ENCODE data around the gene DBNDD2. TPM values are rescaled to one million over a fixed set of nuclear protein-coding genes. Genes with fewer than 3 reads are reported as not detected.

DBNDD2 gene
- total RNA-seq, 1 experiment from 2014 or later, result 3.8 TPM

DNA sequence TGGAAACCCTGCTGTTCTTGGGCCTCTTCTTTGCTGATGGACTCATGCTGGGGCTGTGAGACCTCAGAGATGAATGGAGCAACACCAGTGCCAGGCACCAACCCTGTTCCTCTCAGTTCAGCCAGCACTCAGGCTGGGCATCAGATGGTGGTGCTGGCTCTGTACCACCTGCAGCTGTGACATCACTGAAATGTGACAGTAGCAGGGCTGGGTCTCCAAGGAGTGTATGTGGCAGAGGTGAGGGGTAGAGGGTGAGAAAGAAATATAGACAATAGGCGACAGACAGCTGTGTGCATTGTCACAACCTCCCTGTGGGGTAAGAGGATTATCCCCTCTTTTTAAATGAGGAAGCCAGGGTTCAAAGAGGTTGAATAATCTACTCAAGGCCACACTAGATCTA, 29.9 kb upstream of the DBNDD2 start, which contains the start of gene TP53TG5:
TP53TG5 (minus strand) TSS at position 135 of the 400 bp plus-strand sequence; CDS start at position 46, 89 bp downstream.
- no peak for DNase-seq (ENCODE audit: low spot score)

DNA sequence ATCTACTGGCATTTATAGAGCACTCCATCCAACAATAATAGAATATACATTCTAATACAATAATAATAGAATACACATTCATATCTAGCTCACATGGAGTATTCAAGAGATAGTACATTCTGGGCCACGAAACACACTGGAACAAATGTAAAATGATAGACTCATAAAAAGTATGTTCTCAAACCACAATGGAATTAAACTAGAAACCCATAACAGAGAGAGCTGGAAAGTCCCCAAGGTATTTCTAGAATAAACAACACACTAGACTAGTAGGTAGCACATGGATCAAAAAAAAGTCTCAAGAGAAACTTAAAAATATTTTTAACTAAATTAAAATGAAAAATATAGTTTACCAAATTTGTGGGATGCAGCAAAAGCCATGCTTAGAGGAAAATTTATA, 20.8 kb upstream of the DBNDD2 start:
- no peak for DNase-seq (ENCODE audit: low spot score)

DNA sequence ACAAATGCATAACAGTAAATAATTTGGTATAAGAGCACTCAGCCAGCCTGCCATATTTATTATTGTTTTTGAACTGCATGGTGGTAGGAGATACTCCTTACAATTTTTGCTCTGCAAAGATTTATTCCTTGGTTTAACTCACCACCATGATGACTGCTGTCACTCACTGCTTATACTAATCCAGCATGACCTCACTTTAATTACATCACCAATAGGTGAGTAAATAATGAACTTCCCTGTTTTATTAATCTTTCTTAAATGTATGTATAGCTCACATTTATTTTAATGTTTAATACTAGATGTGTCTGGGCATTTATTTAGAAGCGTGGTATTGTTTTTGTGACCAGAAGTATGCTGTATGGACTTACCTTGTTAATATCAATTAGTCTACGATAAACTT, 17.2 kb upstream of the DBNDD2 start:
- no peak for DNase-seq (ENCODE audit: low spot score)

DNA sequence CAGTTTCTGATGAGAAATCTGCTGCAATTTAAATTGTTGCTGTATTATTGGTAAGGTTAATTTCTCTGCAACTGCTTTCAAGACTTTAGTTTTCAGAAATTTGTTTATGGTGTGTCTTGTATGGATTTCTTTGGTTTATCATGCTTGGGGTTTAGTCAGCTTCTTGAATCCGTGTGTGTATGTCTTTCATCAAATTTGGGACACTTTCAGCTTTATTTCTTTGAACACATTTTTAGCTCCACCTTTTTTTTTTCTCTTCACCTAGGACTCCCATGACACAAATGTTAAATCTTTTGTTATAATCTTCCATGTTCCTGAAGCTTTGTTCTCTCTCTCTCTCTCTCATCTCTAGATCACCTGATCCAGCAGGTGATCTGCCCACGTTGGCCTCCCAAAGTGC, 16.5 kb upstream of the DBNDD2 start:
- DNase-seq (ENCODE audit: low spot score), result no peak

DNA sequence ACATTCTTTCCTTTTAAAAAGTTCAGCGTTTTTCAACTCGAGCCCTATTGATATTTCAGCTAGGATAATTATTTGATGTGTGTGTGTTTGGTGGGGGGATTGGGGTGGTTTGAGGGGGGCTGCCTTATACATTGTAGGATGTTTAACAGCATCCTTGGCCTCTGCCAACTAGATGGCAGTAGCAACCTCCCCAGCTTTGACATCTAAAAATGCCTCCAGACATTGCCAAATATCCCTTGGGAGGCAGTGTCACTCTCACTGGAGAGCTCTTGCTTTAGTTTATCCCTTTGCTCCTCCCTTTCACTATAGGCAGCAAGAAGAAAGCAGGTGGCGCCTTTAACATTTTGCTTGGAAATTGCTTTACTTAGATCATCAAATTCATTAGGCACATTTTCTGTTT, 15.4 kb upstream of the DBNDD2 start:
- no peak for DNase-seq (ENCODE audit: low spot score)

DNA sequence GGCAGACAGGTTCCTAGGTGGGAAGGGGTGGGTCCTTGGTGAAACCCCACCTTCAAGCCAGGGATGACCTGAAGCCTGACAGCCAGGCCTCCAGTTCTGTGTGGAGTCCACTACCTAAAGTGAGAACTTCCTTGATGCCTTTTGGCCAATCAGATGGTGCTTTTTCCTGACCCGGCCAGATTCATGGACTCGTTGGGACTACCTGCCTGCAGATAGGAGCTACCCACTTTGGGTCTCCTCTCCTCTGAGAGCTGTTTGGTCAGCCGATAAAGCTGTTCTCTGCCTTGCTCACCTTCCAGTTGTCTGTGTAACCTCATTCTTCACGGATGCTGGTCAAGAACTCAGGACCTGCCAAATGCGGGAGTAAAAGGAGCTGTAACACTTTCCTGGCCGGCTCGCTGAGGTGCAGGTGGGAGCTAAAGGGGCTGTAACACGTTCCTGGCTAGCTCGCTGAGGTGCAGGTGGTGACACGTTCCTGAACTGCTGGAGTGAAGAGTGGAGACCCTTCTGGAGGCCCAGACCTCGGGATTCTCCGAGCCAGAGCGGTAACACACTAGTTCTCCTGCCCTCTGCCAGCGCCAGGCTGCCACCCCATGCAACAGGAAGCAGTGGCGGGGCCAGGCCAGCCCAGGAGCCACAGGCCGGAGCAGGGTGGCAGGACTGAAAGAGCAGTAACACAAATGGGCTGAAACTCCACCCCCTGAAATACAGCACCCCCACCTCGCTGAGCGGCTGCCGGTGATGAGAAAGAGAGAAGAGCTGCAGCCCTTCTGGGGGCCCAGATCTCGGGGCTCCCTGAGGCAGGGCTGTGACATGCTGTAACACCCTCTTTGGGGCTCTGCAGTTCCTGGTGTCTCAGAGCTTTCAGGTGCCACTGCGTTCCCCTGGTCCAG, 13.6 kb upstream of the DBNDD2 start:
- no peak for DNase-seq (ENCODE audit: low spot score)

DNA sequence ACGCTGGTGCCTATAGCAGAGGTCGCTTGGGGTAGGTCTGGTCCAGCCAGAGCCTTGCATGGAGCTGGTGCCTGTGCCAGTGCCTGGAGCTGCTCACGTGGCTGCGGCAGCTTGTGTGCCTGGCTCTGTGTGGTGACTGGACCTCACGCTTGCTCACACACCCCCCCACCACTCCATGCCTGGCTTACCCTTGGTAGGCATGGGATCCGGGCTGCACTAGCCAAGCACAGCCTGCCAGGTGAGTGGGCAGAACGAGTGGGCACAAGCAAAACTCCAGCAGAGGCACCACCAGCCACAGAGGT, 13.0 kb upstream of the DBNDD2 start:
- no peak for DNase-seq (ENCODE audit: low spot score)

DNA sequence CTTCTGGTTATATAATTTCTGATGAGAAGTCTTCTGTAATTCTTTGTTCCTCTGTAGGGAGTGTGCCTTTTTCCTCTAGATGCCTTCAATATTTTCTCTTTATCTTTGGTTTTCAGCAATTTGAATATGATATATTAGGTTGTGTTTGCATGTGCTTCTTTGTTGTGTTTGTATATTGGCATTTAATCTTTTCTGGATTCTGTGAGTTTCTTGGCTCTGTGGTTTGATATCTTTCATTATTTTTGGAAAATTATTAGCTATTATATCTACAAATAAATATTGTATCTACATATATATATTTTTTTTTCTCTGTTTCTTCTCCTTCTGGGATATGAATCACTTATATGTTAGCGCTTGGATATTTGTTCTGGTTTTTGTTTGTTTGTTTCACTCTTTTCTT, 9.1 kb upstream of the DBNDD2 start:
- no peak for DNase-seq (ENCODE audit: low spot score)

DNA sequence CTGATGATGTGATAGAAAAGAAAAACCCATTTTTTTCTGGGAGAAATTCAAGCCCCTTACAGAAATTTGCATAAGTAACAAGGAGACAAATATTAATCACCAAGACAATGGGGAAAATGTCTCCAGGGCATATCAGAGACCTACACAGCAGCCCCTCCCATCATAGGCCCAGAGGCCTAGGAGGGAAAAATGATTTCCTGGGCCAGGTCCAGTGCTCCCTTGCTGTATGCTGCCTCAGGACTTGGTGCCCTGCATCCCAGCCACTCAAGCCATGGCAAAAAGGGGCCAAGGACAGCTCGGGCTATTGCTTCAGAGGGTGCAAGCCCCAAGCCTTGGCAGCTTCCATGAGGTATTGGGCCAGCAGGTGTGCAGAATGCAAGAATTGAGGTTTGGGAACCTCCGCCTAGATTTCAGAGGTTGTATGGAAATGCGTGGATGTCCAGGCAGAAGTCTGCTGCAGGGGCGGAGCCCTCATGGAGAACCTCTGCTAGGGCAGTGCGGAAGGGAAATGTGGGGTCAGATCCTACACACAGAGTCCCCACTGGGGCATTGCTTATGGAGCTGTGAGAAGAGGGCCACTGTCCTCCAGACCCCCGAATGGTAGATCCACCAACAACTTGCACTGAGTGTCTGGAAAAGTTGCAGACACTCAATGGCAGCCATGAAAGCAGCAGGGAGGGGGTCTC, 7.6 kb upstream of the DBNDD2 start:
- no peak for DNase-seq (ENCODE audit: low spot score)

DNA sequence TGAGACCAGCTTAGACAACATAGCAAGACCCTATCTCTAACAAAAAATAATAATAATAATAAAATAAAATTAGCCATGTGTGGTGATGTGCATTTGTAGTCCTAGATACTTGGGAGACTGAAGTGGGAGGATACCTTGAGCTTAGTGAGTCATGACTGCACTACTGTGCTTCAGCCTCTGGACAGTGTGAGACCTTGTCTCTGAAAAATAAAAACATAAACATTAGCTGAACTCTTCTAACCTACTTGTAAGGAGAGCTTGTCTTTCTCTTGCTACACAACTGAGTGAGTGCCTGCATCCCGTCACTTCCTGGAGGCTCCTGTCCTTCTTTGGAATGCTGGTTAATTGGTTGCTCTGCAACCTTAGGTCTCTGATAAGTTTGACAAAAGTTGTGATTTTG, 5.1 kb upstream of the DBNDD2 start:
- DNase-seq (ENCODE audit: low spot score), result no peak

DNA sequence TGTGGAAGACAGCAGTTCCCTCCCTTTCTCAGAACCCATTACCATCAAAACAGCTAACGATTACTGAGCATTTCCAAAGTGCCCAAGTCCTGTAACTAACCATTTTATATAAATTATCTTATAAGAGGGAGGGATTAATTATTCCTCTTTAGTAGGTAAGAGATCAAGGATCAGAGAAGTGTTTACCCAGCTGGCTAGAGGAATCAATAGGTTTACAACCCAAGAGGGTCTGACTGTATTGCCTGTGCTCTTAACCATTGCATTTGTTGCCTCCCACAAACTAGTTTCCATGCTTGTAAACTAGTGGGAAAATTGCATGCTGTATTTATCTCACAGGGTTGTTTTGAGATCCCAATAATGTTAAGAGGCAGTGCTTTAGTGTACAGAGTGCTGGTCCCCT, 3.7 kb upstream of the DBNDD2 start:
- no peak for DNase-seq (ENCODE audit: low spot score)

DNA sequence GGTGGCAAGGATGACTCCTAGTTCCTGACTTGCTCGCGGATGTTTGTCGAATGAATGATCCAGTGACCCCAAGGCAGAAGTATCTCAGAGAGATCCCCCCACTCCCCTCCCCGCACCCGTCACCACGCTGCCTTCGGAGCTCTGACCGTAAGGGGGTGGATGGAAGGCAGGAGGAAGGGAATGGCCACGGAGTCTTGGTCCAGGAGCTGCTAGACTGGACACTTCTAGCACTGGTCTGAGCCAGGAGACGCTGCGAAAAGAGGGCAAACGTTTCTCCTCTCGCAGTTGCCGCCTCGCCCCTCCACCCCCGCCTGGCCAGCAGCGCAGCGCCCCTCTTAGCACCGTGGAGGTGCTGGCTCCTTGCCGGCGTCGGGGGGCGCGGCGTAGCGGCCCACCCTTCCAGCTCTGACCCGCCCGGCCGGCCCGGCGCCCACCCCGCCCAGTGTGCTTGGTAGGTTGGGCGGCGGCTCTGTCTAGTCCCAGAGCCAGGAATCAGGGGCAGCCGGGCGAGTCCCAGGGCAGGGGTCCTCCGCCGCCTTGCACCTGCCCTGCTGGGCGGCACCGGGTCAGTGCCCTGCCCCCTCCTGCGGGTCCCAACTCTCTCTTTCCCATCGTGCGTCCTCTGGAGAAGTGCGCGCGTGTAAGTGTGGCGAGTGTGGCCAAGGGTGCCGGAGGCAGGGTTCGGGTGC, 2.4 kb upstream of the DBNDD2 start:
- DNase-seq (ENCODE audit: low spot score), result no peak

DNA sequence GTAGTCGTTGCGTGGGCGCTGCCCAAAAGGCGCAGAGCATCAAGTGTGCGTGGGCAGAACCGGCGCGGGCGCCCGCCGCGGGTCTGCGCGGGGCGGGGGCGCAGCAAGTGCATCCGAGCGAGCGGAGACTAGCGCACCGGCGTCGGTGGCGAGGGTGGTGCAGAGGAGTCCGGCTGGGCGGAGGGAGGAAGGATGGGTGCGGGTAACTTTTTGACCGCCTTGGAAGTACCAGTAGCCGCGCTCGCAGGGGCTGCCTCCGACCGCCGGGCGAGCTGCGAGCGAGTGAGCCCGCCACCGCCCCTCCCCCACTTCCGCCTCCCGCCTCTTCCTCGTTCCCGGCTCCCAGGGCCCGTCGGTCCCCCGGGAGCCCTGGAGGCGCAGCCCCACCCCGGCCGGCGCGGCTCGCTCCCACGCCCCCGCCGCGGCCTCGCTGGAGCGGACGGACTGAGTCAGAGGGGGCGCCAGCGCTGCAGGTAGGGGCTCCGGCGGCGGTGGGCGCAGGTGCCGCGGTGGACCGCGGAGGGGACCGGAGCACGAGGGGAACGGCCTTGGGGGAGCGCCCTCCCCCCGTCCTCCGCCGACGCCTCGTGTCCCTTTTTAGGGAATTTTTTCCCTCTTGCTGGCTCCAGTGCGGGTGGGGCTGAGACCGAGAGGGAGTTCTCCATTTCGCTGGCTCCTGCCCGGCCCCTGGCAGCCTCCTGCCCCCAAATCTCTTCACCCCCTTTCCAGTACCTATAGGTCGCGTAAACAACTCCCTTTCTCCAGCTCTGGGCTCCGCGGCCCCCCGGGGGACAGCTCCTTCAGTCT, 1.6 kb upstream of the DBNDD2 start:
- no peak for DNase-seq (ENCODE audit: low spot score)

DNA sequence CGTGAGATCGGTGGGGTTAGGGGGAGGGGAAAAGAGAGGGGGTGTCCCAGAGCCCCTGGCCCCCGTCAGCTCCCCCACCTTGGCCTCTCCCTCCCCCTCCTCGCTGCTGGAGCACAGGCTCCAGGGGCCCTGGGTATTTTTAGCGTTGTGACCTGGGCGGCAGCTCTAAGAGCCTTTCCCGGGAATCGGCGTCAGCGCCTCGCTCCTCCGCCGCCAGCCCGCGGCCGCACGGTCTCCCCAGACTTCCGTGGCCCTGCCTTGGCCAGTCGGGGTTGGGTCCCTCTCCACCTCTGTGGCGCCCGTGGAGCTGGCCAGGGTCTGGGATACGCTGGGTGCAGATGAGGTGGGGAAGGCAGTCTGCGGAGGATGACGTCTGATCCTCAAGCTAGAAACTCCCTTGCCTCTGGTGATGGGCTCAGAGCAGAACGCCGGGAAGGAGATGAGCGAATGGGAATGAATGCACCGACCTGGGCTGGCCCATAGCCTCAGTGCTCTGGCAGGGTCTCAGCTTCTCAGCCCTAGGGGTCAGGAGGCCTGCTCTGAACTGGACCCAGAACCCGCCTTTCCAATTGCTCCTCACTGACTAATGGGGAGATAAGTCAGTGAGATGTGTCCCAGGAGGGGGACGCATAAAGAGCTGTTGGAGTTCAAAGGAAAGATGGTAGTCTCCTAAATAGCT, 883 bp upstream of the DBNDD2 start:
- no peak for DNase-seq (ENCODE audit: low spot score)

DNA sequence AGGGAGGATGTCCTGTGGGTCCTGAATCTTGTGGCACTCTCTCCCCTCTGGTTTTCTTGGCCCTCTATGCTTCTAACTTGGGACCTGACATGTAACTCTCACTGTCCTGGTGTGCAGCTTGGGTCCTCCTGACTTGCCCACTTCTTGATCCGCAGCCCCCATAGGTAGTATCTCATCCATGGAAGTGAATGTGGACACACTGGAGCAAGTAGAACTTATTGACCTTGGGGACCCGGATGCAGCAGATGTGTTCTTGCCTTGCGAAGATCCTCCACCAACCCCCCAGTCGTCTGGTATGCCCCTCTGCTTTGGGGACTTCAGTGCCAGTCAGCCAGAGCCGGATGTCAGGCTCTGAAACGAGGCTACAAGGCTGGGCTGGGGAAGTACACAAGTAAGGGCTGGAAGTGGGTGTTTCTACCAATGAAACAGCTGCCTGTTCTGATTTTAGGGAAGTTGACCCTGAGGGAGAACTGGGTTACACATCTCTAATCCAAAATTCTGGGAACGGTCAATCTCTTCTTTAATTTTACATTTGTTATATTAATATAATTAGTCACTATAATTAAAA, 641 bp downstream of the DBNDD2 start:
- no peak for DNase-seq (ENCODE audit: low spot score)

DNA sequence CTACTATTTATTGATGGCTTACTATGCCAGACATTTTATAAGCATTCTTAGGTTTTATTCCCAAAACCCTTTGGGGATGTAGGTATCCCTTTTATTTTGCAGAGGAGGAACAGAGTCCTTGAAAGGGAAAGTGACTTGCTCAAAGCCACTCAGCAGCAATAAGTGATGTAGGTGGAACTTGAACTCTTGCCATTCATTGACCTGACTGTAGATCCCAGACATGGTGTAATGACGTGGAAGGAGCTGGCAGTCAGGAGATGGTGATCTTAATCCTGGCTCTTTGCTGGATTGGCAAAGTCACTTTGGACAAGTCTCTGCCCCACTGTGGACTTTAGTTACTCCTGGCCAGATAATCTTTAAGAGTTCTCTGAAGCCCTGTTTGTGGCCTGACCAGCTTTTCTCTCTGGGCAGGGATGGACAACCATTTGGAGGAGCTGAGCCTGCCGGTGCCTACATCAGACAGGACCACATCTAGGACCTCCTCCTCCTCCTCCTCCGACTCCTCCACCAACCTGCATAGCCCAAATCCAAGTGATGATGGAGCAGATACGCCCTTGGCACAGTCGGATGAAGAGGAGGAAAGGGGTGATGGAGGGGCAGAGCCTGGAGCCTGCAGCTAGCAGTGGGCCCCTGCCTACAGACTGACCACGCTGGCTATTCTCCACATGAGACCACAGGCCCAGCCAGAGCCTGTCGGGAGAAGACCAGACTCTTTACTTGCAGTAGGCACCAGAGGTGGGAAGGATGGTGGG, 1.6 kb downstream of the DBNDD2 start:
- DNase-seq (ENCODE audit: low spot score), result no peak

DNA sequence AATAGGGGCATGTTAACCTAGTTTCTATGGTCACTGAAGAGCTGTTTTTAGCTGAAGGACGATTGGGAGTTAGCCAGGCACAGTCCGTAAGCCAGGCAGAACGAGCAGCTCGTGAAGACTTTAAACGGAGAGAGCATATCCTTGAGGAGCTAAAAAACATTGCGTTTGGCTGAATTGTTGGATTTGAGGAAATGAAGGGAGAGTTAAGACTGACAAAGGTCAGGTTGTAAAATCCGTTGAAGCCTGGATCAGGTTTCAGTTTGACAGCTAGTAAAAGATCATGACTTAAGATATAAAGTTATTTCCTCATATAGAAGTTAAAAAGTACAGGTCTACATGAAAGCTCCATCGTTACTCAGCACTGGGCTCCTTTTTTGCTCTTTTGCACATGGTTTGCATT, 2.8 kb downstream of the DBNDD2 start:
- DNase-seq (ENCODE audit: low spot score), result no peak

DNA sequence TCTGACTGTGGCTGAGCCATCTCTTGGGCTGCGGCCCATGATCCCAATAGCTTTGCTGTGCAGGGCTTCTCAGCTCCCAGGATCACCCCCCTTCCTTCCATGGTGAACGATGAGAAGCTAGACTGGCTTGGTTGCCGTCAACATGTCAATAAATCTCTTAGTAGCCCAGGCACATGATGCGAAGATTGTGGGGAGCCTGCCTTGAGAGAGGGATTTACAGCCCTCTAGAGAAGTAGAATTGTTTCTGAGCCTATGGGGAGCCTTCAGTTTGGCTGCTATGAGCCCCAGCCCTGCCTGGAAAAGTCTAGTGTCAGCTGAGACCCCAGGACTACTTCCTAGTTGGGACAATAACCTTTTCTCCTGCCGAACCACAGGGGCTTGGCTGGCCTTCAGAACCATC, 4.6 kb downstream of the DBNDD2 start:
- no peak for DNase-seq (ENCODE audit: low spot score)

DNA sequence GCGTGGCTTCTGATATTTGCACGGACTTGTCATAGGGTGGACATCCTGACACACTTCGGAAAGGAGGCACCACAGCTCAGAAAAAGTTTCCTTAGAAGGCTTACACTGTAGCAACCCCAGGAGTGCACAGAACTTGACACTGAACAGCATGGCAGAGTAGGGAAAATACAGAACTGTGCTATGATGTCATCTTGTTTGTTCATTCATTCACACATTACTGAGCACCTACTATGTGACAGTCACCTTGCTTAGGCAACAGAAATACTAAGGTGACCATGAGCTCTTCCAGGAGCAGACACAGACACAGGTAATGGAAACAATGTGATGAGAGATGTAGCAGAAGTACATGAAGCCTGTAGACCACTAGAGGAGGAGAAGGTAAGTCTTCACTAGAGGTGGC, 5.4 kb downstream of the DBNDD2 start:
- DNase-seq (ENCODE audit: low spot score), result no peak

Data from H4 (cell line).